NCI-H128 (cell line): ENCODE data around the gene ELMO1.
"Not testable (repeated sequence)": the region's sequence is repeated elsewhere in the genome, so short reads cannot be mapped to it uniquely, and the experiment has no call there.

Experiments used
- DNase-seq: peaks from one replicate; lab custom pipeline; 2025; ENCODE audit not compliant: unreplicated experiment; lab: John Stamatoyannopoulos, UW

The ELMO1 gene

GRCh38 chr7:37150180-37150579 is 298.5 kb downstream of the ELMO1 start:
- DNase-seq = no peak

DNA sequence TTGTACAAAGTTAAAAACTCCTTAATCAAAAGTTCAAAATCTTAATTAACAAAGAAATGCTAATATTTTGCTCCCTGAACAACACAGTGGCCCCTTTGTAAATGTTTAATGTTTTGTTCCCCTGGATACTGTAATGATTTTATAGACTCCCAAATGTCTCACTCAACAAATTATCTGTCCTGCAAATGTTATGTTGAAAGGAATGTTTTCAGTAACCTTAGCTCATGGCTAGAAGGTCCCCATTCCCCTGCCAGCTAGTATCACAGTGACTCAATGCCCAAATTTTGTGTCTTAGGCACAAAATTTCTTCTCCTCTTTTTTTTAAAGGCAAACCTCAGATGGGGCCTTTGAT is 298.9 kb downstream of the ELMO1 start:
- no peak for DNase-seq

DNA sequence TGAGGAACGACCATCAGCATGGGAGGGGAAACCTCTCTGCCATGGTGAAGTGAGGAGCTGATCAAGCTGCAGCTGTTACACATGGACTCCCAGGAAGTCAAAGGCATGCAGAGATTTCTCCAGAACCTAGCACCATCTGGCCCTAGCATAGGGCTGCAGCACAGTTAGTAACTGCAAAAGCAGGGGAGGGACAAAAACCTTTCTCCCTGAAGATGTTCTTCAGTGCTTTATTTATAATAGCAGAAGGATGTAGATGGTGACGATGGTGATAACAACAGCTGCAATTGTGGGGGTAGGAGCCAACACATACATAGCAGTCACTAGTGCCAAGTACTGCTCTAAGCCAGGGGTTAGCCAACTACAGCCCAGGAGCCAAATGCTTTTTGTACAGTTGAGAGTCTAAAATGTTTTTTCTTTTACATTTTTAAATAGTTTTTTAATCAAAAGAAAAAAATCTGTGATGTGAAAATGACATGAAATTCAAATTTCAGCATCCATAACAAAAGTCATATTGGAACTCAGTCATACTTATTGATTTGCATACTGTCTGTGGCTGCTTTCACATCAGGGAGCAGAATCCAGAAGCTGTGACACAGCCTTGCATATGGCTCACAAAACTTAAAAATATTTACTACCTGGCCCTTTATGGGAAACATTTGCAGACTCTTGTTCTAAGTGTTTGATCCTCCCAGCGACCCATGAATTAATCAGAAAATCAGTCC is 299.5 kb downstream of the ELMO1 start:
- no peak for DNase-seq

DNA sequence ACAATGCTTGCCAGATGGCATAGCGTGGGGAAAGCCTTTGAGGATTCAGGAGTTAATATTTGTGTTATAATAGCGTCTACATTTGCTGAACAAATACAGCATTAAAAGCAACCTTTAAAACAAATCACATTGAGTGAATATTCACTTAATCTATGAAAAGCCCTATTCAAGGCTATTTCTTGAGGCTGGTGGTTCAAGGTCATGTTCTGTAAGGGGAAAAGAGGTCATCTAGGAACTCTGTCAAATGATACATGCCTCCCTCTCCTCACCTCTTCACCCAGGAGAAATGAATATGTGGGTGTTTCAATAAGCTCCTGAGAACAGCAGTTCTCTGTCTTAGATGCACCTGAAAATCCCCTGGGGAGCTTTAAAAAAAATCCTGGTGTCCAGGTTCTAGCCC is 303.0 kb downstream of the ELMO1 start:
- DNase-seq = no peak

DNA sequence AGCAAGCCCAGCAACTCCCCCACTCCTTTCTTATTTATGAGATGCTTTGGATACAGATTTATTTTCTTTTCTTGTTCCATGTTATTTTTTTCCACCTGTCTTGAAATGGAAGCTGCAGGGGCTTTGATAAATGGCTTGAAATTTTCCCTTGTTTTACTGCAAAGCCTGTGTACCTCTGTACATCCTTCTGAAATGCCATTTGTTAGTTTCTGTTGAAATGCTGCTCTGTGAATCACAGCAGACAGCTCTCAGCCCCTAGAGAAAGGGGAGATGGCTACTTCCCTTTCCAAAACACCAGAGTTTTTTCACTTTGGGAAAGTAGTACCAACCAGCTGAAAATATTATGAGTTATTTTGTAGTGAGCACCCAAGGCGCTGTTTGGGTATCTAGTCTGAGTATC is 304.2 kb downstream of the ELMO1 start:
- no peak for DNase-seq

DNA sequence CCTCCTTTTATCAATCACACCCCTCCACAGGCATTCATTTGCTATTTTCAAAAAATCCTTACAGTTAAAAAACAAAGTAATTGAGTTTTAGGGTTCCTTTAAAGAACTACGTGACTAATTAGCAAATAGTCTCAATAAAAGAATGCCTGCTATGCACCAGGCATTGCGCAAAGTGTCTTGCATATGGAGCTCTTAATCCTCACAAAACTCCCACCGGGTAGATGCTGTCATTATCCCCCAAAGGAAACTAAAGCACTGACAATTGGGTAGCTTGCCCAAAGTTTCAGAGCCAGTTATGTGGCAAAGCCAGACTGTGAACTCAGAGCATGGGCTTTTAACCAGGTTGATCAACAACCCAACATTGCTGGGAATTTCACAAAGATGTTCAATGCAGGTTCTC is 305.7 kb downstream of the ELMO1 start:
- DNase-seq = no peak

DNA sequence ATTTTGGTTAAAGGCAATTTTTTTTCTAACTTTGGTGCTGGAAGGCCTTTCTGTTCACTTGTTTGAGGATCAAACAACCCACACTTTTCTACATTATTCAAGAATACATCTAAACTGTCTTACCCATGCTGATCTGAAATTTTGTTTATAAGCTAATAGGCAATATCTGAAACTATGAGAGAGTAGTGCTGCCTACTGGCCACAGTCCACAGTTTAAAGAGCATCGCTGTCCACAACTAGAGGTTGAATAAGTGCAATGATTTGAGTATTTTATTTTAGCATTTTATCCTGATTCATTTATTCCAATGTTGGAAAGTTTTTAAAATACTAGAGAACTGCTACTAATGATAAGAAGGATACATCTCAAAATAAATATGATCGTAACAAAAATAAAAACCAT is 306.9 kb downstream of the ELMO1 start:
- no peak for DNase-seq

GRCh38 chr7:37133902-37134301 is 314.8 kb downstream of the ELMO1 start:
- DNase-seq = not testable (repeated sequence)

- DNase-seq = no peak
Measured at GRCh38 chr7:37131855-37132254, 316.8 kb downstream of the ELMO1 start.

GRCh38 chr7:37129035-37129425 is 319.6 kb downstream of the ELMO1 start:
- DNase-seq = no peak

DNA sequence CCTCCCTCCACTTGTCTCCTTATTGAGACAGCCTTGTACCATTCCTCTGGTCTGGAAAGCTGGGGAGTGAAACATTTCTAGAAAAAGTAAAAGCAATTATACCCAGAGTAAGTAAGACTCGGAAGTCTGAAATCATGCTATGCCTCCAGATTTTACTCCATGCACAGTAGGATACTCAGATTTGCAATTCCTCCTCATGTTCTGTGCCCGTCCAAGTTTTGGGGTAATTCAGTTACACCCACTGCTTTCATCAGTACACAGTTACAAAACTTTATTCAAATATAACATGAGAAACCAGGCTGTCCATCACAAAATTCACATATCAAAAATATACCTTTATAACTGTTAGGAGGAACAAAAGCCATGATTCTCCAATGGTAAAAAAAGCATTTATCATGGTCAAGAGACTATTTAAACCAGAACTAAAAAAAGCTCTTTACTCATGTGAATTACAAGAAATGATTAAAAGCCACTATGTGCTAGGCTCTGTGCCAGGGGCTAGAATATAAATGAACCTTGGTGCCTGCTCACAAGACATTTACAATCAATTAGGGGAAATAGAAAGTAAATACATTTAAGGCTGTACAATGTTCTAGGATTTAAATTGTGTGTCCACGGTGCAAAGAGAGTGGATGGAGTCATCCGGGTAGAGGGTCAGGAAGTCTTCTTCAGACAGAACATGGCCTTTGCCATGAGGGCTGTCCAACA is 320.2 kb downstream of the ELMO1 start:
- no peak for DNase-seq

DNA sequence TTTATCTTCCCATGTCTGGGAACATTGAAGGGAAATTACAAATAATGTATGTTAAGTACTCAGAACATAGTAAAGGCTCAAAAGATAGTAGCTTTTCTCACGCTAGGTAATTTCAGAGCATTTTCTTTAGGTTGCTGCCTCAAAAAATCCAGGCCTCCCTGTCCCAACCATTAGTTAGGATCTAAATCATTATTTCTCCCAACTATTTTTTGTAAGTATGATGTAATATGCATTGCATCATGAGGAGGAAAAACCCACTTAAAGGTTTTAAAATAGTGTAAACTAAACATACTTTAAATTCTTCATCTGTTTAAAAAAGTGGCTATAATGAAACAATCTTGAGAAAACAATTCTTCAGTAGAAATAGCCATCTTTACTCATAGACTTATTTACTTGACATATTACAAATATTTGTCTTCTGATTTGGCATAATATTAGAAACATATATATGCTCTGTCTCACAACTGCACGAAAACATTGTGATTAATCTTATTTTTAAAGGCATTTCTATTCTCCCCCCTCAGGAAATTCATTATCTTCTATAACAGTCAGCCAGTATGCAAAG is 329.3 kb downstream of the ELMO1 start:
- no peak for DNase-seq

- no peak for DNase-seq
Measured at GRCh38 chr7:37118004-37118403, 330.7 kb downstream of the ELMO1 start.

DNA sequence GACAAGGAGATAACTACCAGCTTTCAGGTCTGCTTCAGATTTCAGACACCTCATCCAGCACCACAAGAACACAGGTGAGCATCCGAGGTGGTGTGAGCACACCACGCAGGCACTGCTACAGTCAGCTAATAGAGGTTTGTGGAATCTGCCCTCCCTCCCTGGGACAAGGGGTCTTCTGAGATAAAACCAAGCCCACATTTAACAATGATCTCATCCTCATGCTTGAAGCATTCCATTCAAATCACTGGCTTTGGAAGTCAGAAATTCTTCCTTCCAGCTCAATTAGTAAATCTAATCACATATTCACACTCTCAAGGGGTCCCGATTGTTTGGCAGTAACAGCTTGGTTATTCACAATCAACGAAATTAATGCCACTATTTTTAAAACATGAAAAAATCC is 331.4 kb downstream of the ELMO1 start:
- DNase-seq = no peak

GRCh38 chr7:37116093-37116701 is 332.5 kb downstream of the ELMO1 start:
- no peak for DNase-seq

DNA sequence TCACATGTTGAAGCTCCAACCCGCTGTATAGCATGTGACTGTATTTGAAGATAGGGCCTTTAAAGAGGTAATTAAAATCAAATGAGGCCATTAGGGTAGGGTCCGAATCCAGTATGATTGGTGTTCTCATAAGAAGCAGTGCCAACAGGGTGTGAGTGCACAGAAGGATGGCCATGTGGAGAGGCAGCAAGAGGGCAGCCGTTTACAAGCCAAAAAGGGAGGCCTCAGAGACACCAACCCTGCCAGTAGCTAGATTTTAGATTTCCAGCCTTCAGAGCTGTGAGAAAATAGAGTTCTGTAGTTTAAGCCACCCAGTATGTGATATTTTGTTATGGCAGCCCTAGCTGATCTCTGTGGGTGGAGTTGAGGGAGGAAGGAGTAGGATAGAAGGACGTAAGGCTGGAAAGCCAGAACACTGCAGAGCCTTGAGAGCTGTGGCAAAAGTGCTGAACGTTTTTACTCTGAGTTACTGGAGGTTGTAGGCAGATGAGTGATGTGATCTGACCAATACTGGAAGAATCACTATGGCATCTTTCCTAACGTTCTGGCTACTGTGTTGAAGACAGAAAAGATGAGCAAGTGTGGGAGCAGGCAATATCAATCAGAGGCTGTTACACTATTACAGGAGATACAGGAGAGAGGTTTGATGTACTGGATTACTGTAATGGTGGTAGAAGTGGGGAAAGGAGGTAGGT is 334.9 kb downstream of the ELMO1 start:
- DNase-seq = no peak

DNA sequence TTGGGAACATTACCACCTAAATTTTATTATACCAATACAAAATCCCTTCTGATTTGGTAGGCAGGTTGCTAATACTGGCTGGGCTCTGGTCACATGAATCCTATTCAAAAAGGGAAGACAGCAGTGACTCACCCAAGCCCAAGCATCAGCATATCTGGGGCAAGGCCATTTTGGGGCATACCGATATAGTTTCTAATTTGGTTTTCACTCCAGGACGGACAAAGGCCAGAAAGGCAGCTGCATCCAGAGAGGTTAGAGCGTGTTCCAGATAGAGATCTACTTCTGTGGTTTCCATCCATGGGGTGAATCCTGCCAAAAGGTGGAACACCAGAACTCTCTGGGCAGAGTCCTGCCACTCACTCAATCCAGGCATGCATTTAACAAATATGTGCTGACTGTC is 335.8 kb downstream of the ELMO1 start:
- no peak for DNase-seq

DNA sequence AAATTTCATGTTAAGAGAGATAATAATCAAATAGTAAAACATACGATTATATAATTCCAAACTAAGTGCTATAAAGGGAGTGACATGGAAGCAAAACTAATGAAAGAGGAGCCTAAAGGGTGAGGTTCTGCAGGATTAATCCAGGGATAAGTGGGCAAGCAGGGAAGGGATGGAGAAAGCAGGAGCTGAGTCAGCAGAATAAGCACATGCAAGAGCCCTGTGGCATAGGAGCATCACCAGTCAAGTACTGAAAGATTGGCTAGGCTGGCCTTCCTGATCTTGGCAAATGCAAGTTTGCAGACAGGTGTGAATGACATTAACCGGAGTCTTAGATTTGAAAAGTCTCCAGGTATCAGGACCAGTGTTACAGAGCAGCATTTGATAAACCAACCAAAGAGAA is 336.4 kb downstream of the ELMO1 start:
- DNase-seq = no peak

- DNase-seq = no peak
Measured at GRCh38 chr7:37111459-37111858, 337.2 kb downstream of the ELMO1 start.

DNA sequence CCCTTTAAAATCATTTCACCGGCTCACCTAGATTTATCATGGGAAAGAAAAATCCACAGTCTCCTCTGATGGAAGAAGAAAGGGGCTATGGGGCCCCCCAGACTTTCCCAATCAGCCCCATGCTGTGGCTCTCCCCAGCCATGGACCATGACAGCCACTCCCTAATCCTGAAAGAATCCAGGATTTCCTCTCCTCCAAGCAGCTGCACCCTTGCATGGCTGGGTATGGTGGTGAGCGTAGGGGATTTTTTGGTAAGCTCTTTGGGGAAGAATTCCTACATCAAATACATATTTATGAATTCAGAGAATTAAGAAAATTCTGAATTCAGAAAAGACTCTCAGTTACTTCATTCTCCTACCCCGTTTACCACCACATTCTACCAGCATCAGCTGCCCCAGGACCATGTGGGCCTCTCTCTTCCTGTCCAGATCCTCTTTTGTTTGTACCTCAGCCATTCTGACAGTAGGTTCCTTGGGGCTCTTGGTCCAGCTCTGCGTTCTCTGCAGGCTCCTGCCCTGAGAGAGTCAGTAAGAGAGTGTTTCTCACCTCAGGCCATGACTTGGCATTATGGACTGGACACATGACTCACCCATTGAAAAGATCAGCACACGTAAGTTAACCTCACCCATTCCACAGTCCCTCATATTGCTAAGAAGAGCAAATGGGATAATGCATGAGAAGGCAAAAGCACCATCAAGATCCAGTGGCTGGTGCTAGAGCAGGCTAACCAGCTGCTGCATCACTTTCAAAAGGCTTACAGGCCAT is 337.8 kb downstream of the ELMO1 start:
- no peak for DNase-seq

- no peak for DNase-seq
Measured at GRCh38 chr7:37109843-37110242, 338.8 kb downstream of the ELMO1 start.
